ENCODE results near the gene TM7SF2.

GRCh38 chr11:65148657-65149056 is 37.0 kb downstream of the TM7SF2 start:
- TF ChIP-seq POLR2A (IDR thresholded peaks at IDR 0.05; ENCODE audit: low read depth, low read length) (no peak), POLR2AphosphoS5 (IDR thresholded peaks at IDR 0.05; ENCODE audit: low read depth, low read length) (no peak), TAF1 (IDR thresholded peaks at IDR 0.05; ENCODE audit: borderline replicate concordance, low read depth, low read length) (no peak)
